Left cardiac atrium (tissue), 4 donors: ENCODE results near the gene SAMD1. TPM values are rescaled to one million over a fixed set of nuclear protein-coding genes. Genes with fewer than 3 reads are reported as not detected.

ENCODE experiments used
- ATAC-seq, 2 donors: fragments of 200-7000 bp; cut with Tn5 transposase; one replicate each; pipeline ENCODE4 v1.9.1; 2020; ENCODE audit warnings: mild to moderate bottlenecking in 2 of 2, moderate library complexity in 2 of 2
- DNase-seq: peaks from one replicate; pipeline ENCODE4 v3.0.0-alpha.2; 2020
- intact Hi-C, 2 donors: fragments of 100-400 bp; cut with DNase I; formaldehyde crosslinking; loops; one replicate each; pipeline versions ENCODE4 v1.14.1 to v1.15.1; 2022 to 2023
- total RNA-seq, 2 donors: library from RNA; stranded (reverse); fragmentation: NEBNext Ultra II Directional; extraction: Animal tissue kit (Norgen Biotek cat#: 25700); gene quantifications; one replicate each; pipeline ENCODE4 v1.2.1, GENCODE V29; 2021
- donor health status: DM: no; HTN: yes; CAD: no.
- donor health status: DM: no; HTN: yes; CAD: no; lungs with severe emphysema.
- donor health status: DM: yes; HTN: yes; CAD: no.
- donor health status: Dilated cardiomyopathy.

Gene SAMD1
- total RNA-seq, 2 donors from 2014 or later = 33.4 to 39.1 TPM

- ATAC-seq = peak; percentile 16 to 53
- DNase-seq = peak; percentile 61
- intact Hi-C loops = loop anchor here in 1 of 2 donors (5.0 kb wide), 1 partner anchor 190 kb away; no protein-coding TSS in a partner anchor
Measured at GRCh38 chr19:14072535-14073260, 17.9 kb downstream of the SAMD1 start, which contains the start of gene MISP3. Gene MISP3, plus strand, starts transcription at chr19:14072786. Its CDS starts 524 bp downstream, at chr19:14073310.

- ATAC-seq (no peak), DNase-seq (peak; percentile 52)
- intact Hi-C loops = loop anchor here in 1 of 2 donors (5.0 kb wide), 1 partner anchor 188 kb away; no protein-coding TSS in a partner anchor
Measured at GRCh38 chr19:14070268-14071050, 20.1 kb downstream of the SAMD1 start.

- DNase-seq (no peak), ATAC-seq (no peak)
- intact Hi-C loops = no loop called here
Measured at GRCh38 chr19:14066134-14066533, 24.4 kb downstream of the SAMD1 start.

- intact Hi-C loops = no loop called here
- ATAC-seq = no peak
Measured at GRCh38 chr19:14063105-14063504, 27.4 kb downstream of the SAMD1 start.

GRCh38 chr19:14062558-14062855, 28.0 kb downstream of the SAMD1 start:
- intact Hi-C loops = no loop called here
- DNase-seq = no peak
- ATAC-seq = no peak

More at GRCh38 chr19:14063105-14063504, 27.4 kb downstream of the SAMD1 start:
- no peak for DNase-seq

- ATAC-seq = no peak
- no peak for DNase-seq
- intact Hi-C loops = no loop called here
Measured at GRCh38 chr19:14061751-14062557, 28.6 kb downstream of the SAMD1 start, which contains the start of gene PALM3. Gene PALM3, minus strand, starts transcription at chr19:14062076. Its CDS starts 96 bp downstream, at chr19:14061980.

- DNase-seq (no peak), ATAC-seq (no peak)
- intact Hi-C loops = no loop called here
Measured at GRCh38 chr19:14061081-14061749, 29.3 kb downstream of the SAMD1 start.

- no peak for ATAC-seq
- intact Hi-C loops = no loop called here
Measured at GRCh38 chr19:14059652-14060155, 30.8 kb downstream of the SAMD1 start.

GRCh38 chr19:14059093-14059480, 31.5 kb downstream of the SAMD1 start:
- intact Hi-C loops = no loop called here
- DNase-seq (no peak), ATAC-seq (no peak)

More at GRCh38 chr19:14059652-14060155, 30.8 kb downstream of the SAMD1 start:
- no peak for DNase-seq

GRCh38 chr19:14058182-14059092, 32.1 kb downstream of the SAMD1 start:
- no peak for ATAC-seq
- no peak for DNase-seq
- intact Hi-C loops = no loop called here

GRCh38 chr19:14056741-14057356, 33.7 kb downstream of the SAMD1 start:
- intact Hi-C loops = no loop called here
- no peak for ATAC-seq
- DNase-seq = no peak

GRCh38 chr19:14056069-14056666, 34.4 kb downstream of the SAMD1 start:
- intact Hi-C loops = no loop called here
- ATAC-seq (no peak), DNase-seq (no peak)

GRCh38 chr19:14055396-14055795, 35.2 kb downstream of the SAMD1 start:
- DNase-seq (no peak), ATAC-seq (no peak)
- intact Hi-C loops = no loop called here

GRCh38 chr19:14054721-14055120, 35.8 kb downstream of the SAMD1 start:
- ATAC-seq = no peak
- intact Hi-C loops = loop anchor here in 1 of 2 donors (5.0 kb wide), 1 partner anchor 167 kb away; no protein-coding TSS in a partner anchor
- no peak for DNase-seq

GRCh38 chr19:14054099-14054498, 36.5 kb downstream of the SAMD1 start:
- DNase-seq = no peak
- intact Hi-C loops = loop anchor here in 1 of 2 donors (5.0 kb wide), 1 partner anchor 167 kb away; no protein-coding TSS in a partner anchor

GRCh38 chr19:14053500-14053899, 37.1 kb downstream of the SAMD1 start:
- intact Hi-C loops = loop anchor here in 1 of 2 donors (5.0 kb wide), 1 partner anchor 166 kb away; no protein-coding TSS in a partner anchor
- no peak for DNase-seq
- no peak for ATAC-seq

More at GRCh38 chr19:14054099-14054498, 36.5 kb downstream of the SAMD1 start:
- ATAC-seq = no peak
